Cardiac muscle cell (in vitro differentiated cells and primary cell): Measurements from ENCODE around the gene FAF1. TPM values are rescaled to one million over a fixed set of nuclear protein-coding genes. Genes with fewer than 3 reads are reported as not detected.

Experiments
- DNase-seq, 2 donors: peaks; one replicate each; pipeline versions ENCODE4 v3.0.0 to v3.0.0-alpha.2; 2010 to 2017; ENCODE audit warnings: low read depth in 1 of 2, low spot score in 1 of 2
- H3K27ac ChIP-seq: fragments of 200-600 bp; sonication (generic); 2 replicates; pipeline ENCODE4 v1.5.1; 2016
- H3K27me3 ChIP-seq: fragments of 200-600 bp; sonication (generic); 2 replicates; pipeline ENCODE4 v1.6.0; 2016; ENCODE audit warnings: control low read depth
- H3K36me3 ChIP-seq: fragments of 200-600 bp; sonication (generic); 2 replicates; pipeline ENCODE4 v1.5.1; 2016; ENCODE audit warnings: control low read depth
- H3K4me1 ChIP-seq: fragments of 200-600 bp; sonication (generic); 2 replicates; pipeline ENCODE4 v1.8.1; 2017; ENCODE audit warnings: low read depth, mild to moderate bottlenecking, mixed run types
- H3K4me3 ChIP-seq: fragments of 200-600 bp; sonication (generic); 2 replicates; pipeline ENCODE4 v1.5.1; 2016; ENCODE audit warnings: mild to moderate bottlenecking
- H3K9me3 ChIP-seq: fragments of 200-600 bp; sonication (generic); 2 replicates; pipeline ENCODE4 v1.5.1; 2017; ENCODE audit warnings: low read depth, mild to moderate bottlenecking, control low read depth
- CTCF ChIP-seq: IDR thresholded peaks from 2 replicates; pipeline ENCODE4 v1.5.1; 2012; ENCODE audit warnings: low read depth, mild to moderate bottlenecking, low read length
- polyA plus RNA-seq: library from polyadenylated mRNA; unstranded; fragments of >200 nt; fragmentation: Nextera tagmentation; extraction: Ambion mirVana; gene quantifications from 2 replicates; pipeline ENCODE4 v1.2.1, GENCODE V29; 2016
- total RNA-seq: library from RNA; depleted of rRNA; stranded (reverse); fragments of >200 nt; gene quantifications from 2 replicates; pipeline ENCODE4 v1.2.3, GENCODE V29; 2016

Gene FAF1
- total and polyA plus RNA-seq, 2 experiments from 2014 or later, result 24.3 to 76.7 TPM

GRCh38 chr1:50701706-50702317, 258.3 kb downstream of the FAF1 start:
- H3K27me3 ChIP-seq, result no peaks in the 10 kb centered on the region
- no peak overlapping the region for H3K4me3 ChIP-seq
- H3K27ac ChIP-seq, result no peak overlapping the region
- no peaks in the 10 kb centered on the region for H3K36me3 ChIP-seq
- no peak for TF ChIP-seq CTCF
- H3K9me3 ChIP-seq, result no peaks in the 10 kb centered on the region
- H3K4me1 ChIP-seq, result no peaks in the 10 kb centered on the region
- DNase-seq, result no peak

- DNase-seq, result no peak
- Histone ChIP-seq H3K27me3 (no peaks in the 10 kb centered on the region), H3K4me3 (no peak overlapping the region), H3K4me1 (no peaks in the 10 kb centered on the region), H3K27ac (no peak overlapping the region), H3K9me3 (no peaks in the 10 kb centered on the region), H3K36me3 (no peaks in the 10 kb centered on the region)
- TF ChIP-seq CTCF, result no peak
Measured at GRCh38 chr1:50700621-50701020, 259.4 kb downstream of the FAF1 start.

GRCh38 chr1:50700214-50700613, 259.9 kb downstream of the FAF1 start:
- Histone ChIP-seq H3K27ac (no peak overlapping the region), H3K9me3 (no peaks in the 10 kb centered on the region), H3K36me3 (no peaks in the 10 kb centered on the region), H3K4me3 (no peak overlapping the region), H3K4me1 (no peaks in the 10 kb centered on the region), H3K27me3 (no peaks in the 10 kb centered on the region)
- DNase-seq, result peak in 1 of 2 donors; percentile 6
- no peak for TF ChIP-seq CTCF

- no peak overlapping the region for H3K4me3 ChIP-seq
- no peaks in the 10 kb centered on the region for H3K36me3 ChIP-seq
- no peak overlapping the region for H3K27ac ChIP-seq
- no peaks in the 10 kb centered on the region for H3K9me3 ChIP-seq
- no peaks in the 10 kb centered on the region for H3K4me1 ChIP-seq
- no peaks in the 10 kb centered on the region for H3K27me3 ChIP-seq
- no peak for DNase-seq
- TF ChIP-seq CTCF, result no peak
Measured at GRCh38 chr1:50699795-50700194, 260.3 kb downstream of the FAF1 start.

- no peaks in the 10 kb centered on the region for H3K36me3 ChIP-seq
- H3K9me3 ChIP-seq, result no peaks in the 10 kb centered on the region
- no peak overlapping the region for H3K4me3 ChIP-seq
- TF ChIP-seq CTCF, result no peak
- no peaks in the 10 kb centered on the region for H3K27me3 ChIP-seq
- H3K4me1 ChIP-seq, result no peaks in the 10 kb centered on the region
- peak in 1 of 2 donors; percentile 40 for DNase-seq
- H3K27ac ChIP-seq, result no peak overlapping the region
Measured at GRCh38 chr1:50697440-50698421, 262.3 kb downstream of the FAF1 start.
